ENCODE measurements around the gene RCL1. TPM values are rescaled to one million over a fixed set of nuclear protein-coding genes. Genes with fewer than 3 reads are reported as not detected.

The RCL1 gene
- total and polyA plus RNA-seq, 2 donors (not counting 3 experiments of a cell fraction or from before 2014, with no cell fraction given): 12.9 to 13.2 TPM

- BruUV-seq (replicated peaks): no TSS peak
Measured at GRCh38 chr9:4810565-4810964, 17.8 kb downstream of the RCL1 start.

GRCh38 chr9:4811824-4812223, 19.1 kb downstream of the RCL1 start:
- Histone ChIP-seq H3K4me3 (replicated peaks in 1 of 3; ENCODE audit: insufficient read depth in 1 of 3, low read depth in 1 of 3, low read length in 3 of 3) (no peak overlapping the region), H3K9me1 (replicated peaks; ENCODE audit: control insufficient read depth, extremely low read depth, insufficient read depth, low read length) (no peaks in the 10 kb centered on the region), H2AFZ (ENCODE audit: low read depth, low read length) (no peak overlapping the region), H3K9ac (replicated peaks; ENCODE audit: extremely low read depth, insufficient read depth, low read length) (no peak overlapping the region), H3K4me1 (ENCODE audit: control insufficient read depth, extremely low read depth, insufficient read depth, low read length) (peaks cover 4% of the 10 kb centered on the region), H3K4me2 (ENCODE audit: insufficient read depth, low read length) (no peak overlapping the region), H3K27ac (ENCODE audit: insufficient read depth, low read depth, low read length) (no peak overlapping the region), H3K9me3 (replicated peaks; ENCODE audit: control insufficient read depth, insufficient read depth, low read length) (no peaks in the 10 kb centered on the region), H3K79me2 (ENCODE audit: control insufficient read depth, insufficient read depth, low read length) (peaks cover 58% of the 10 kb centered on the region), H3K27me3 (ENCODE audit: control insufficient read depth in 2 of 2, insufficient read depth in 2 of 2, low read length in 2 of 2) (no peaks in the 10 kb centered on the region), H3K36me3 (ENCODE audit: control insufficient read depth in 2 of 2, extremely low read depth in 1 of 2, insufficient read depth in 2 of 2, low read length in 2 of 2) (no peaks in the 10 kb centered on the region), H4K20me1 (replicated peaks; ENCODE audit: control insufficient read depth, extremely low read depth, insufficient read depth, low read length) (peaks cover 6% of the 10 kb centered on the region)
- ChIA-PET POLR2A (no interaction called here), CTCF (interaction anchor here (1.0 kb wide), 1 partner anchor 15 kb away, joined by 3 read pairs; no protein-coding TSS in a partner anchor)
- intact Hi-C loops (cut with micrococcal nuclease) (no loop called here), dilution Hi-C loops (cut with MboI; ENCODE audit: extremely low pct_ligation_motif_present, low sequenced_read_pairs) (no loop called here)
- FAIRE-seq: no peak
- no TSS peak for BruUV-seq (replicated peaks)
- no peak for DNase-seq (ENCODE audit: low read depth, low spot score)
- TF ChIP-seq MAX (IDR thresholded peaks at IDR 0.05; ENCODE audit: insufficient read depth, insufficient read length): no peak
- TF ChIP-seq POLR2AphosphoS5 (IDR thresholded peaks at IDR 0.05; ENCODE audit: insufficient read depth, low read depth, low read length): no peak
- no peak for TF ChIP-seq MYC (IDR thresholded peaks at IDR 0.05; ENCODE audit: low read depth, low read length)
- TF ChIP-seq CTCF (IDR thresholded peaks at IDR 0.05; ENCODE audit: extremely low read depth in 1 of 2, insufficient read depth in 1 of 2, low read depth in 1 of 2, low read length in 2 of 2): no peak
- no peak for TF ChIP-seq JUN (IDR thresholded peaks at IDR 0.05; ENCODE audit: borderline replicate concordance, insufficient read depth, insufficient read length, low read depth)

More at GRCh38 chr9:4810565-4810964, 17.8 kb downstream of the RCL1 start:
- H3K27ac ChIP-seq (ENCODE audit: insufficient read depth, low read depth, low read length): no peak overlapping the region
- H3K9ac ChIP-seq (replicated peaks; ENCODE audit: extremely low read depth, insufficient read depth, low read length): no peak overlapping the region
- FAIRE-seq: no peak
- H3K4me2 ChIP-seq (ENCODE audit: insufficient read depth, low read length): no peak overlapping the region
- H3K4me3 ChIP-seq (replicated peaks in 1 of 3; ENCODE audit: insufficient read depth in 1 of 3, low read depth in 1 of 3, low read length in 3 of 3): no peak overlapping the region
- ChIA-PET CTCF (no interaction called here), POLR2A (no interaction called here)
- no peaks in the 10 kb centered on the region for H3K27me3 ChIP-seq (ENCODE audit: control insufficient read depth in 2 of 2, insufficient read depth in 2 of 2, low read length in 2 of 2)
- dilution Hi-C loops (cut with MboI; ENCODE audit: extremely low pct_ligation_motif_present, low sequenced_read_pairs) (no loop called here), intact Hi-C loops (cut with micrococcal nuclease) (no loop called here)
- no peaks in the 10 kb centered on the region for H3K9me3 ChIP-seq (replicated peaks; ENCODE audit: control insufficient read depth, insufficient read depth, low read length)
- H3K9me1 ChIP-seq (replicated peaks; ENCODE audit: control insufficient read depth, extremely low read depth, insufficient read depth, low read length): no peaks in the 10 kb centered on the region
- no peak for TF ChIP-seq JUN (IDR thresholded peaks at IDR 0.05; ENCODE audit: borderline replicate concordance, insufficient read depth, insufficient read length, low read depth)
- no peak for TF ChIP-seq MYC (IDR thresholded peaks at IDR 0.05; ENCODE audit: low read depth, low read length)
- no peaks in the 10 kb centered on the region for H3K36me3 ChIP-seq (ENCODE audit: control insufficient read depth in 2 of 2, extremely low read depth in 1 of 2, insufficient read depth in 2 of 2, low read length in 2 of 2)
- DNase-seq (ENCODE audit: low read depth, low spot score): no peak
- H4K20me1 ChIP-seq (replicated peaks; ENCODE audit: control insufficient read depth, extremely low read depth, insufficient read depth, low read length): peaks cover 6% of the 10 kb centered on the region
- H3K79me2 ChIP-seq (ENCODE audit: control insufficient read depth, insufficient read depth, low read length): peaks cover 64% of the 10 kb centered on the region
- H2AFZ ChIP-seq (ENCODE audit: low read depth, low read length): no peak overlapping the region
- peaks cover 4% of the 10 kb centered on the region for H3K4me1 ChIP-seq (ENCODE audit: control insufficient read depth, extremely low read depth, insufficient read depth, low read length)

Measured in endothelial cell of umbilical vein (primary cell).